GM12891 (cell line): Measurements from ENCODE around the gene BRD4.

Source experiments
- PAX5 ChIP-seq: IDR thresholded peaks from 2 replicates; pipeline ENCODE4 v1.6.1; 2011; ENCODE audit warnings: low read length, moderate library complexity, mild to moderate bottlenecking; ENCODE audit not compliant: insufficient read depth, severe bottlenecking
- POLR2A ChIP-seq: IDR thresholded peaks from 2 replicates; pipeline ENCODE4 v1.6.1; 2011; ENCODE audit warnings: low read depth, low read length, control low read depth
- POLR2AphosphoS5 ChIP-seq: IDR thresholded peaks from 2 replicates; pipeline ENCODE4 v1.6.1; 2011; ENCODE audit warnings: low read depth, low read length, control low read depth
- POU2F2 ChIP-seq: IDR thresholded peaks from 2 replicates; pipeline ENCODE4 v1.6.1; 2011; ENCODE audit warnings: low read depth, mild to moderate bottlenecking, control low read depth, low read length, moderate library complexity
- TAF1 ChIP-seq: IDR thresholded peaks from 2 replicates; pipeline ENCODE4 v1.6.1; 2011; ENCODE audit warnings: low read depth, low read length, control low read depth

GRCh38 chr19:15274477-15274876, 57.9 kb downstream of the BRD4 start:
- TF ChIP-seq POLR2AphosphoS5: no peak
- TF ChIP-seq TAF1: no peak
- TF ChIP-seq PAX5: no peak
- TF ChIP-seq POLR2A: no peak
- no peak for TF ChIP-seq POU2F2
